Skeletal muscle cell (primary cell): Measurements from ENCODE around the gene LGALS12.
"Not testable (repeated sequence)": the region's sequence is repeated elsewhere in the genome, so short reads cannot be mapped to it uniquely, and the experiment has no call there.

ENCODE experiments used
- DNase-seq: peaks from one replicate; pipeline ENCODE4 v3.0.0-alpha.2; 2010; ENCODE audit warnings: low read depth
- H3K4me3 ChIP-seq: 2 replicates; pipeline ENCODE4 v1.5.1; 2011; ENCODE audit warnings: low read depth, mild to moderate bottlenecking, control low read depth, low read length, moderate library complexity

LGALS12 gene

GRCh38 chr11:63530021-63530420, 24.1 kb downstream of the LGALS12 start:
- no peak for DNase-seq
- H3K4me3 ChIP-seq: no peak overlapping the region

- not testable (repeated sequence) for DNase-seq
Observed at GRCh38 chr11:63531074-63531792, 25.3 kb downstream of the LGALS12 start.

GRCh38 chr11:63532117-63532516, 26.2 kb downstream of the LGALS12 start:
- H3K4me3 ChIP-seq: no peak overlapping the region

More at GRCh38 chr11:63531074-63531792, 25.3 kb downstream of the LGALS12 start:
- not testable (repeated sequence) for H3K4me3 ChIP-seq

GRCh38 chr11:63532799-63533475, 27.1 kb downstream of the LGALS12 start:
- no peak overlapping the region for H3K4me3 ChIP-seq
- no peak for DNase-seq

More at GRCh38 chr11:63532117-63532516, 26.2 kb downstream of the LGALS12 start:
- no peak for DNase-seq

DNA sequence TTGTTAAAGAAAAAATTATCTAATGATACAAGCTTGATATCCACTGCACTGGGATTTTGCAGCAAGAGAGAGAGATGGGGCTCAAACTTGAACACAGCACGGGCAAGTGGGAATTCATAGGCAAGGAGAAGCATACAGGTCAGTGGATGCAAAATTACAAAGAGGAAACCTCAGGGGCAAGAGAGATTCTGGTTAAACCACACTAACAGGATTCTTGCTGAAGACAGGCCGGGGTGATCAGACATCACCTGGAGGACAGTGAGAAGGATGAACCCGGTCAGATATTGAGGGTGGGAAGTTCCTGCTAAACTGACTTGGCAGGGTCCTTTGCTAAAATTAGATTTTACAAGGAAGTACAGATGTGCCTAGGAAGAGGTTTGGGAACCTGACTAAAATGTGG, 28.2 kb downstream of the LGALS12 start:
- no peak overlapping the region for H3K4me3 ChIP-seq
- DNase-seq: no peak

- DNase-seq: no peak
- H3K4me3 ChIP-seq: no peak overlapping the region
Observed at GRCh38 chr11:63534895-63535461, 29.1 kb downstream of the LGALS12 start.

- no peak for DNase-seq
- H3K4me3 ChIP-seq: no peak overlapping the region
Observed at GRCh38 chr11:63535734-63536133, 29.9 kb downstream of the LGALS12 start.

DNA sequence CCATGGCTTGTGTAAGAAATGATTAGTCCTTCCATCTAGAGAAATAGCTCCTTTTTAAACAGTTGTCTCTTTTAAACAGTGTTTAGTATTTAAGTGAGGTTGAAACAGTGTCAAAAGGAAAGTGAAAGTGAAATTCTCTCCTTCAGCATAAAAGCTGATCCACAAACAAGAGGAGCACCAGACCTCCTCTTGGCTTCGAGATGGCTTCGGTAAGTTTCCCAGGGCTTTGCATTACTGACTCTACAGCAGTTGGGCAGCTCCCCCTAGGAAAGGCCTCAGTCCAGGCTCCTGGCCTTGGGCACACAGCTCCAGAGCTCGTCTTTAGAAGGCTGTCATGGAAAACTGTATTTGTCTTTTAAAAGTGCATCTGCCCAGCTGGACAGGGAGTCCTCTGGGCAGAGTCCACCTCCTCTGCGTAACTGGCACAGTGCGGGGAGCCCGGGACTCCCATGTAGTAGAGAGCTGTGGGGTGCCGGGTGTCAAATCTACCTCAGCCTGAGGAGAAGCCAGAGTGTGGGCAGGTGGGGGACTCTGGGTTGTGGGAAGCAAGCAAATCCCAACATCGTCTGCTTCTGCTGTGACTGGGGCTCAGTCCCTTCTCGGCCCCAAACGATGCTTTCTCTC, 30.9 kb downstream of the LGALS12 start, which contains the start of gene PLAAT4:
PLAAT4 (plus strand) TSS at position 140 of the 624 bp plus-strand sequence; CDS start at position 201, 61 bp downstream.
- no peak for DNase-seq
- peak within 1 kb of the TSS; percentile 30 for H3K4me3 ChIP-seq

DNA sequence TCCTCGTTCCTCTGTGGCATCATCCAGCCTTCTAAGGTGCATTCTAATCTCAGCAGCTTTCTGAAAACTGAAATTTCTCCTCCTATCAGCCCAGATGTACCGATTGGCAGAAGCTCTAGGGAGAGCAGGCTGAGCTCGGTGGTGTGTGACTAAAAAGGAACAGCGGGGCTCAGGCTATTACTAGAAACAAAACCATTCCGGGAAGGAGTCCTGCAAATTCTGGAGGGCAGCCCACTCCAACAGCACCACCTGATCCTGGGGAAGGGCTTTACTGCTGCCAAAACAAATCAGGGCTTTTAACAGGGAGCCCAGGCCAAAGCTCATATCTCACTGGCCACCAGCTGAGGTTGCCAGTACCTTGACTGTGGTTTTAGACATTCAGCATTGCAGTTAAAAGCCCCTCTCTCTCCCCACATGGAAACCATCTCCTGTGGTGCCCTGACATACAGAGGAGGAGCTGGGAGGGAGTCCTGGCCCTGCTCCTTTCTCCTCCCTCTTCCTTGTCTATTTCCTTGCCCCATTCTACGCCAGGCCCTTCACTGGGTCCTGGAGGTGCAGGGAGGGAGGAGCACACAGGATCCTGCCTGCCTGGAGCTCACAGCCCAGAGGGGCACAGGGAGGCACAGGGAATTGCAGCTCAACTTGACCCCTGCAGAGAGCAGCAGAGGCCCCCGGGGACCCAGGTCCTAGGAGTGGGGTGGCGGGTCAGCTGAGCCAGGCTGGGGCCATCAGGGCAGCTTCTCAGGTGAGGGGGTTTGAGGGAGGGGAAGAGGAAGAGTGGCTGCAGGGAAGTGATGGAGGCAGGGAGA, 31.6 kb downstream of the LGALS12 start:
- DNase-seq: no peak
- H3K4me3 ChIP-seq: peak overlapping the region; percentile 30

- not testable (repeated sequence) for DNase-seq, H3K4me3 ChIP-seq
Observed at GRCh38 chr11:63542506-63542905, 36.6 kb downstream of the LGALS12 start.

GRCh38 chr11:63543711-63544110, 37.8 kb downstream of the LGALS12 start:
- no peak for DNase-seq
- no peak overlapping the region for H3K4me3 ChIP-seq

DNA sequence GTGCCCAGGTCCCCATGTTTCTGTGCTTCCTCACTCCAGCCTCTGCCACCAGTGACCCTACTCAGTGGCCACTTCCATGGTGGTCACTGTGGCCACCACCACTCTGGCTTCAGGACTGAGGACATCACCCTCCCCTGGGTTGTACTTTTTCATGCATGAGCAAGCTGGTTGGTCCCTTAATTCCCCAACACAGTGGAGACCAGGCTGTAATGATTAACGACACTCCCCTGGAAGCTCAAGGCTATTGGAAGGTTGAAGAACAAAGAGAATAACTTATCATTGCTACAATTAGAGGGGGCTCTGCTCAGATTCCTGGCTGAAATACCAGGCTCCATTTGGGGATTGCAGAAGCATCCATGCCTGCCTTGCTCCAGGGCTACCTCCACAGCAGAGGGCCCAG, 41.2 kb downstream of the LGALS12 start:
- H3K4me3 ChIP-seq: no peak overlapping the region
- no peak for DNase-seq

GRCh38 chr11:63548178-63548577, 42.3 kb downstream of the LGALS12 start:
- no peak for DNase-seq
- no peak overlapping the region for H3K4me3 ChIP-seq

DNA sequence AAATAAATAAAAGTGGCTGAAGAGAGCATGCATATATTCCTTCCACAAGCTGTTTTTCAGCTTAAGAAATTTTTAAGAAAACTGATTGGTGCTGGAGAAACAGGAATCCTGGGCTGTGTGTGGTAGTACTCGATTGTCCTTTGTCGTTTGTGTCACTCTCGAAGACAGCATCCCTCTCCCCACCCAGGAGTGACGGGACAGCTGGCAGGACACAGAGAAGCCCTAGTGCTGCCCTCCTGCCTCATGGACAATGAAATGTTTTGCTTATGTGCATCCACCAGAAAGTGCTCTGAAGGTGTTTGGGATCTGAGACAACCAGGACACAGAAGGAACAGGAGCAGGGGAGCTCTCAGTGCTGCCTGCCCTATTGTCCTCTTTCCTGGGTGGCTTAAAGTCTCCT, 43.5 kb downstream of the LGALS12 start:
- H3K4me3 ChIP-seq: no peak overlapping the region

GRCh38 chr11:63550156-63550700, 44.3 kb downstream of the LGALS12 start:
- DNase-seq, H3K4me3 ChIP-seq: not testable (repeated sequence)

More for the DNA sequence above, 43.5 kb downstream of the LGALS12 start:
- no peak for DNase-seq

GRCh38 chr11:63551091-63551888, 45.4 kb downstream of the LGALS12 start:
- no peak for DNase-seq
- no peak overlapping the region for H3K4me3 ChIP-seq

DNA sequence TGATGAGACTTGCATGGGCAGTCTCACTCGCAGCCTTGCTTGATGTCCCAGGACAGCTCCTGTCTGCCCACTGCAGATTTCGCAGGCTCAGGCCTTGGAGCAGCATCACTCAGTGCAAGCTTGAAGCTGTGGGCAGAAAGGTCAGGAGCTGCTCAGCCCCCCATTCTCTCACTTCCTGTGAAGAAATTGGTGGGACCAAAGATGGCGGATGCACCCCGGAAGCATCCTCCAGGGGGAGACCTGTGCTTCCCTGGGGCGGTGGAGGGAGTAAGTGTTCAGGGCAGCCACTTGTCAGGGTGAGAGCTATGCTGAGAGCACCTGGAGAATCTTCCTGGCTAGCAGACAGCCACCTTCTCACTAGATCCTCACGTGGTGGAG, 46.0 kb downstream of the LGALS12 start:
- DNase-seq: no peak
- H3K4me3 ChIP-seq: no peak overlapping the region

GRCh38 chr11:63552921-63553320, 47.0 kb downstream of the LGALS12 start:
- H3K4me3 ChIP-seq: no peak overlapping the region
- no peak for DNase-seq
